IPS DF 6.9 (cell line): ENCODE measurements around the gene GCAT.
A peak's percentile ranks its signal among the peaks of the same experiment; 100 is the strongest.

Experiments
- DNase-seq: peaks from one replicate; pipeline ENCODE4 v3.0.0-alpha.2; 2013; ENCODE audit warnings: low read depth, low spot score
- H3K27ac ChIP-seq: one replicate; pipeline ENCODE4 v1.5.1; 2013; ENCODE audit warnings: low read length, control low read depth
- H3K27me3 ChIP-seq: 2 replicates; pipeline ENCODE4 v1.6.1; 2013; ENCODE audit warnings: mild to moderate bottlenecking, low read length; ENCODE audit not compliant: control insufficient read depth, insufficient read depth
- H3K36me3 ChIP-seq: 2 replicates; pipeline ENCODE4 v1.6.1; 2013; ENCODE audit warnings: low read length; ENCODE audit not compliant: control insufficient read depth, insufficient read depth
- H3K4me1 ChIP-seq: 2 replicates; pipeline ENCODE4 v1.6.1; 2013; ENCODE audit warnings: low read length; ENCODE audit not compliant: control insufficient read depth, insufficient read depth
- H3K4me3 ChIP-seq: 2 replicates; pipeline ENCODE4 v1.5.1; 2013; ENCODE audit warnings: mild to moderate bottlenecking, low read length
- H3K9me3 ChIP-seq: 2 replicates; pipeline ENCODE4 v1.6.1; 2013; ENCODE audit warnings: low read length, inconsistent platforms; ENCODE audit not compliant: control insufficient read depth, insufficient read depth
- WGBS: extraction: QIAGEN DNeasy Blood & Tissue Kit; methylation state at CpG from one replicate; pipeline ENCODE4 v1.1.7; 2013; ENCODE audit warnings: mixed read lengths, missing lambda C conversion rate; ENCODE audit not compliant: insufficient read length, insufficient coverage; 5-methylcytosine and 5-hydroxymethylcytosine counted together

The GCAT gene

DNA sequence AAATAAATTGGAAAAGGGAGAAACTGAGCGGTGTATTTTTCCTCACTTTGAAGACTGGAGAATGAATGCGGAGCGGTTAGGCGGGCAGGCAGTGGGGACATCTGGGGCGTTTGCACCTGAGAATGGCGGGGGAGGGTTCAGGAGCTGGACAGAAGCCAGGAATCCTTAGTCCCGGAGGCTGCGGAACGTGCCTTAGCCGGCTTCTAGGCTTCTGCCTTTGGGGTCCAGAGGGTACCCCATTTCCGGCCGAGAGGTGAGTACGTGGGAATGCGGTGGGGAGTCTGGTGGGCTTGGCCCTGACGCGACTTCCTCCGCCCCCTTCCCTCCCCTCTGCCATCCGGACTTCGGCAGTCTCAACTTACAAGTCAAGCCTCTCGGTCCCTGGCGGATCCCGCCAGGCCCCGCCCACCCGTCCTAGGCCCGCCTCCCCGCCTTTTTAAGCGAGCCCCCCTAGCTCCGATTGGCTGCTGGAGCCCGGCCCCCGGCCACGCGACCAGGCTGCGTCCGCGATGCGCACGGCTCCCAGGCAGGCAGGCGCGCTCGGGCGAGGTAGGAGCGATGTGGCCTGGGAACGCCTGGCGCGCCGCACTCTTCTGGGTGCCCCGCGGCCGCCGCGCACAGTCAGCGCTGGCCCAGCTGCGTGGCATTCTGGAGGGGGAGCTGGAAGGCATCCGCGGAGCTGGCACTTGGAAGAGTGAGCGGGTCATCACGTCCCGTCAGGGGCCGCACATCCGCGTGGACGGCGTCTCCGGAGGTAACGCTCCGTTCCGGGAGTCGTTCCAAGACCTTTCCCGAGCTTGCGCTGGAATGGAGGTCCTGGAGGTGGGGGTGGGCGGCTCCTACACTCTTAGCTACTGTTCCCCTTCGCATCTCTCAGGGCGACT lies at the start of gene GCAT:
GCAT (plus strand) TSS at position 525 of the 884 bp plus-strand sequence; CDS start at position 559, 34 bp downstream.
- Histone ChIP-seq H3K4me3 (peak within 1 kb of the TSS; percentile 65), H3K27me3 (peaks cover 13% of the 10 kb centered on the region), H3K27ac (no peak within 1 kb of the TSS), H3K4me1 (peaks cover 7% of the 10 kb centered on the region), H3K9me3 (no peaks in the 10 kb centered on the region), H3K36me3 (no peaks in the 10 kb centered on the region)
- no peak for DNase-seq
- WGBS, result no CpG with 5 or more reads among the region's 73 CpGs

DNA sequence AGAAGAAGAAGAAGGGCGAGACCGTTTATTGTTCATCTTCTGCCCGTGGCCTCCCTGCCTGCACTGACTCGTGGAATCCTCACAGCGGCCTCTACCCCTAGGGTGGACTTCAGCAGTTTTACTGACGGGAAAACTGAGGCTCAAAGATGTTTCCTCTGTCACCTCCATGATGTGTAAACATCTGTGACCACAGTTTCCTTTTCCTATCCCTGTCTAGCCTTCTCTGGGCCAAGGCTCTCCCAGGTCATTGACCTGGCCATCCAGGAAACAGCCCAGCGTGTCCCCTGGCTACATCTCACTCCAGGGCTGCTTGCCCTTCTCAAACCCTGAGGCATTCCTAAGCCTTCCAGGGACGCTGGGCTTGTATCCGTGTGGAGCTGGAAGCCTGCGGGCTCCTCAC lies 49.0 kb upstream of the GCAT start:
- WGBS, result no CpG with 5 or more reads among the region's 10 CpGs
- no peak for DNase-seq
- Histone ChIP-seq H3K4me3 (no peak overlapping the region), H3K36me3 (peaks cover 22% of the 10 kb centered on the region), H3K4me1 (no peaks in the 10 kb centered on the region), H3K27ac (no peak overlapping the region), H3K9me3 (no peaks in the 10 kb centered on the region), H3K27me3 (no peaks in the 10 kb centered on the region)

DNA sequence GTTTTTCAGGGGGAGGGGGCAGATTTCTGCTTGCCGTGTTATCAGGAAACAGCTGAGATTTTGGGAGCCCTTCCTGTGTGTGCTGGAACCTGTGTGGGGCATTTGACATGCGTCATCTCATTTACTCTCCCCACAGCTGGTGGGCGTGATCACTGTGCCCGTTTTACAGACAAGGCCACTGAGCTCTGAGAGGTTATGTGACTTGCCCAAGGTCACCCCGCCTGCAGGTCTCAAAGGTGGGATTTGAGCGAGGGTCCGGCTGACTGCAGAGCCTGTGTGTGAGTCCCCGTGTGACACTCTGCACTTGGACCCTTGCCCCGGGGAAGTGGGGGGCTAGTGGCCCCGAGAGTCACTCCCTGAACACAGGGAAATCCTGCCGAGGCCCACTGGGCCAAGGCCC lies 48.5 kb upstream of the GCAT start:
- H3K27ac ChIP-seq, result no peak overlapping the region
- no CpG with 5 or more reads among the region's 11 CpGs for WGBS
- no peaks in the 10 kb centered on the region for H3K4me1 ChIP-seq
- no peaks in the 10 kb centered on the region for H3K27me3 ChIP-seq
- no peaks in the 10 kb centered on the region for H3K9me3 ChIP-seq
- peaks cover 22% of the 10 kb centered on the region for H3K36me3 ChIP-seq
- no peak for DNase-seq
- no peak overlapping the region for H3K4me3 ChIP-seq

- WGBS, result no CpG with 5 or more reads among the region's 3 CpGs
- DNase-seq, result no peak
- H3K27me3 ChIP-seq, result no peaks in the 10 kb centered on the region
- no peaks in the 10 kb centered on the region for H3K4me1 ChIP-seq
- H3K9me3 ChIP-seq, result no peaks in the 10 kb centered on the region
- no peak overlapping the region for H3K27ac ChIP-seq
- H3K36me3 ChIP-seq, result peaks cover 19% of the 10 kb centered on the region
- H3K4me3 ChIP-seq, result no peak overlapping the region
Observed at GRCh38 chr22:37760152-37760551, 47.6 kb upstream of the GCAT start.

DNA sequence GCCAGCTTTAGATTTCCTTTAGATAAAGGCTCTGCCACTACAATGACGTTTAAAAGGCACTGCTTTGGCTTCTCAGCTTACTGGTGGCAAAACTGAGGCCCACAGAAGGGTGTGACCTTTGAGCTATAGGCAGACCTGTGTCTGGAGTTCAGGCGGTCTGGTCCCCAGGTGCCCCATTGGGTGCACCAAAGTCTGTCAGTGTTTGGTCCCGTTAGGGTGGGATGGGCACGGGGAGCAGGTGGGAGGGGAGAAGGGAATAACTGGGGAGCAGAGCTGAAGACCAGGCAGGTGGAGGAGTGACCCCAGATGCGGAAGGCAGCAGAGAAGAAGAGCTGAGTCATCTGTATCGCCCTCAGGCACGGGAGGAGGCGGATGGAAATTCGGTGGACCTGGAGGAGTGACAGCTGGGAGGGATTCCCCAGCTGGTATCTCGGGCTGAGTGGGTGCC lies 45.3 kb upstream of the GCAT start:
- H3K9me3 ChIP-seq, result no peaks in the 10 kb centered on the region
- H3K4me3 ChIP-seq, result no peak overlapping the region
- H3K4me1 ChIP-seq, result no peaks in the 10 kb centered on the region
- no peak for DNase-seq
- peaks cover 13% of the 10 kb centered on the region for H3K36me3 ChIP-seq
- no peaks in the 10 kb centered on the region for H3K27me3 ChIP-seq
- no peak overlapping the region for H3K27ac ChIP-seq
- no CpG with 5 or more reads among the region's 10 CpGs for WGBS

DNA sequence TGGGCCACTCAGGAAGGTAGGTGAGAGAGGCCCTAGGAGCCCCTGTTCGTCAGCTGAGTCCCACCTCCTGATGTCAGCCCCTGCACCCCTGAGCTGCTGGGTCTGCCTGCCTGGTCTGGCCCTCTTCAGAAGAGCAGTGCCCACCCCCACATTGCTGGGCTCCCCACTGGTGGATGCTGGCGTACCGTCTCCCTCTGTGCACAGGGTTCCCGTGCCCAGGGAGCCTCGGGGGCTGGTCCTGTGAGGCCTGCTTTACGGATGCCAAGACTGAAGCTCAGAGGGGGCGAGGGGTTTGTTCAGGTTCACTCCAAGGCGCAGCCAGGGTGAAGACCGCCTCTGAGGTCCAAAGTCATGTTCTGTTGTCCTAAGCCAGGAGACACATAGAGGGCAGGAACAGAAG lies 44.7 kb upstream of the GCAT start:
- H3K27ac ChIP-seq, result no peak overlapping the region
- no peaks in the 10 kb centered on the region for H3K27me3 ChIP-seq
- H3K4me1 ChIP-seq, result no peaks in the 10 kb centered on the region
- H3K36me3 ChIP-seq, result peaks cover 8% of the 10 kb centered on the region
- H3K4me3 ChIP-seq, result no peak overlapping the region
- WGBS, result no CpG with 5 or more reads among the region's 9 CpGs
- DNase-seq, result no peak
- no peaks in the 10 kb centered on the region for H3K9me3 ChIP-seq

DNA sequence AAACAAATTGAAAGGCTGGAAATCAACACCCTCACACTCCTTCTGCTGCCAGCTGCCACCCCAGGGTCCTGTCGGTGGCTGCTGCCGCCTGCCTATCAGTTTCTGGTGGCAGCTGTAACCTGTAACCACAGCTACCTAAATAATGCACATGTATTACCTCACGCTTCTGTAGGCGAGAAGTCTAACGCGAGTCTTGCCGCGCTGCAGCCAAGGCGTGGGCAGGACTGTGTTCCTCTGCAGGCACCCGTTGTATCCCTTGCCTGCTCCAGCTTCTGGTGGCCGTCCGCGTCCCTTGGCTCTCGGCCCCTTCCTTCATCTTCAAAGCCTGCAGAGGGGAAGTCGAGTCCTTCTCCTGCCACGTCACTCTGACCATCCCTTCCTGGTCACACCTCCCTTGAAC lies 44.1 kb upstream of the GCAT start:
- no CpG with 5 or more reads among the region's 16 CpGs for WGBS
- Histone ChIP-seq H3K27ac (no peak overlapping the region), H3K4me3 (no peak overlapping the region), H3K9me3 (no peaks in the 10 kb centered on the region), H3K4me1 (no peaks in the 10 kb centered on the region), H3K36me3 (peaks cover 6% of the 10 kb centered on the region), H3K27me3 (no peaks in the 10 kb centered on the region)
- DNase-seq, result no peak

DNA sequence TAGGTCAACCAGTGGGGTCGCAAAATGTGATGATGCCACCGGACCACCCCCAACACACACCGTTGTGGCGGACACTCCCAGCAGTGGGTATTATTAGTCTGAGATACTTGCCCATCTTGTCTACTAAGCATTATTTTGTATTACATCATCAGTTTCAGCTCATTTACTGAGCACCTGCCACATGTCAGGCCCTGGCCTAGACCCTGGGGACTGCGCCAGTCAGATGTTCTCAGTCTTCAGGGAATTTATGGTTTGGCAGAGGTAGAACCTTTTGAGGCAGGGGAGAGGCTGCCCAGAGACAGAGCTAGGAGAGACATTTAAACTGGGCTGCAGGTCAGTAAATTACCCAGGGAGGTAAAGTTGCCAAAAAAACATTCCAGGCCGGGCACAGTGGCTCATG lies 43.1 kb upstream of the GCAT start:
- no peak overlapping the region for H3K4me3 ChIP-seq
- no peaks in the 10 kb centered on the region for H3K4me1 ChIP-seq
- no peak for DNase-seq
- no peak overlapping the region for H3K27ac ChIP-seq
- no peaks in the 10 kb centered on the region for H3K9me3 ChIP-seq
- H3K27me3 ChIP-seq, result no peaks in the 10 kb centered on the region
- H3K36me3 ChIP-seq, result peaks cover 7% of the 10 kb centered on the region; the same call in 1 of the 2 replicates
- WGBS, result no CpG with 5 or more reads among the region's 6 CpGs

- H3K9me3 ChIP-seq, result no peaks in the 10 kb centered on the region
- H3K27me3 ChIP-seq, result no peaks in the 10 kb centered on the region
- WGBS, result no CpG with 5 or more reads among the region's 13 CpGs
- H3K27ac ChIP-seq, result no peak overlapping the region
- H3K4me3 ChIP-seq, result no peak overlapping the region
- H3K4me1 ChIP-seq, result no peaks in the 10 kb centered on the region
- peaks cover 7% of the 10 kb centered on the region; the same call in 1 of the 2 replicates for H3K36me3 ChIP-seq
- no peak for DNase-seq
Observed at GRCh38 chr22:37765498-37765897, 42.2 kb upstream of the GCAT start.

DNA sequence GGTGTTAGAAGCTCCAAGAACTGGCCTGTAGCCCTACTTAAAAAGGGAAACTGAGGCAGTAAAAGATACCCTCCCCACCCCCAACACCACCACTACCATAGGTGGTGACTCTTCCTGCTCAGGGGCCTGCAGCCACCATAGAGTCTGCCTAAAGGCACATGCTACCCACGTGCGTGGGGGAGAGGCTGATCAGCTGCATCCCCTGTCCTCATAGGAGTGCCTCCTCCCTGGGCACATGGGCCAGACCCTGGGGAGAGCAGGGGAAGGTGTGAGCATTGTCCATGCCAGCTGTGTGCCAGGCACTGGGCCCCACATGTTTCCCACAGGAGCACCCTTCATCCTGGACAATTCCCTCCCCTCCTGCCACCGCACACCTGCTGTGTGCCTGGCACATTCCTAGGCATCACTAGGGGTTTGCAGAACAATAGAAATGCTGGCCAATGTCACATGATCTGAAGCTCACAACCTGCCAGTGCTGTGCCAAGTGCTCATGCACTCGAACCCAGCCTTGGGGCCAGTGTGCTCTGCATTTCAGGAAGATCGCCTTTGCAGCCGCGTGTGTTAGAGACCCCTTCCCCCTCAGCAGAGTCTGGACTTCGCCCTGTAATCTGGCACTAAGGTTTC lies 41.7 kb upstream of the GCAT start:
- Histone ChIP-seq H3K4me1 (no peaks in the 10 kb centered on the region), H3K27me3 (no peaks in the 10 kb centered on the region), H3K27ac (no peak overlapping the region), H3K9me3 (no peaks in the 10 kb centered on the region), H3K36me3 (peaks cover 7% of the 10 kb centered on the region; the same call in 1 of the 2 replicates), H3K4me3 (no peak overlapping the region)
- no peak for DNase-seq
- whole genome bisulfite sequencing, result no CpG with 5 or more reads among the region's 8 CpGs
